Measurements from ENCODE around the gene SMCO2. TPM values are rescaled to one million over a fixed set of nuclear protein-coding genes. Genes with fewer than 3 reads are reported as not detected.

The SMCO2 gene
- total RNA-seq, 6 experiments from 2014 or later: not detected

- Mint-ChIP-seq H3K4me1 (ENCODE audit: low read depth) (peaks cover 6% of the 10 kb centered on the region; the same call in 1 of the 2 replicates), H3K27ac (no peak overlapping the region), H3K36me3 (ENCODE audit: low read depth) (peaks cover 14% of the 10 kb centered on the region; the same call in 1 of the 2 replicates), H3K27me3 (ENCODE audit: insufficient read depth) (peaks cover 3% of the 10 kb centered on the region; the same call in 1 of the 2 replicates), H3K4me3 (no peak overlapping the region), H3K9me3 (no peaks in the 10 kb centered on the region)
- no peak for TF ChIP-seq CTCF (IDR thresholded peaks at IDR 0.05)
- no peak for DNase-seq
Measured at GRCh38 chr12:27422697-27423096, 23.8 kb upstream of the SMCO2 start.

- Mint-ChIP-seq H3K4me1 (ENCODE audit: low read depth) (peaks cover 6% of the 10 kb centered on the region; the same call in 1 of the 2 replicates), H3K27me3 (ENCODE audit: insufficient read depth) (peaks cover 3% of the 10 kb centered on the region; the same call in 1 of the 2 replicates), H3K4me3 (no peak overlapping the region), H3K27ac (no peak overlapping the region), H3K9me3 (no peaks in the 10 kb centered on the region), H3K36me3 (ENCODE audit: low read depth) (peaks cover 5% of the 10 kb centered on the region; the same call in 1 of the 2 replicates)
- TF ChIP-seq CTCF (IDR thresholded peaks at IDR 0.05): peak; percentile 79
- peak; percentile 34 for DNase-seq
Measured at GRCh38 chr12:27424631-27425230, 21.8 kb upstream of the SMCO2 start.

GRCh38 chr12:27425306-27425705 lies 21.2 kb upstream of the SMCO2 start:
- Mint-ChIP-seq H3K27ac (no peak overlapping the region), H3K27me3 (ENCODE audit: insufficient read depth) (peaks cover 3% of the 10 kb centered on the region; the same call in 1 of the 2 replicates), H3K36me3 (ENCODE audit: low read depth) (peaks cover 5% of the 10 kb centered on the region; the same call in 1 of the 2 replicates), H3K9me3 (no peaks in the 10 kb centered on the region), H3K4me1 (ENCODE audit: low read depth) (peaks cover 6% of the 10 kb centered on the region; the same call in 1 of the 2 replicates), H3K4me3 (no peak overlapping the region)
- DNase-seq: no peak
- no peak for TF ChIP-seq CTCF (IDR thresholded peaks at IDR 0.05)

- no peaks in the 10 kb centered on the region for H3K9me3 Mint-ChIP-seq
- peaks cover 12% of the 10 kb centered on the region for H3K36me3 Mint-ChIP-seq (ENCODE audit: low read depth)
- H3K4me3 Mint-ChIP-seq: no peak overlapping the region
- no peak overlapping the region for H3K27ac Mint-ChIP-seq
- no peak for DNase-seq
- H3K27me3 Mint-ChIP-seq (ENCODE audit: insufficient read depth): peaks cover 3% of the 10 kb centered on the region; the same call in 1 of the 2 replicates
- no peak for TF ChIP-seq CTCF (IDR thresholded peaks at IDR 0.05)
- H3K4me1 Mint-ChIP-seq (ENCODE audit: low read depth): peaks cover 6% of the 10 kb centered on the region; the same call in 1 of the 2 replicates
Measured at GRCh38 chr12:27426743-27427487, 19.6 kb upstream of the SMCO2 start.

- peaks cover 12% of the 10 kb centered on the region for H3K36me3 Mint-ChIP-seq (ENCODE audit: low read depth)
- H3K4me3 Mint-ChIP-seq: no peak overlapping the region
- H3K27ac Mint-ChIP-seq: no peak overlapping the region
- DNase-seq: no peak
- TF ChIP-seq CTCF (IDR thresholded peaks at IDR 0.05): no peak
- H3K9me3 Mint-ChIP-seq: no peaks in the 10 kb centered on the region
- H3K27me3 Mint-ChIP-seq (ENCODE audit: insufficient read depth): peaks cover 3% of the 10 kb centered on the region; the same call in 1 of the 2 replicates
- H3K4me1 Mint-ChIP-seq (ENCODE audit: low read depth): peaks cover 15% of the 10 kb centered on the region
Measured at GRCh38 chr12:27427824-27428223, 18.7 kb upstream of the SMCO2 start.

All from HFFc6 (cell line).